ENCODE results near the gene BIRC2. TPM values are rescaled to one million over a fixed set of nuclear protein-coding genes. Genes with fewer than 3 reads are reported as not detected.
A peak's percentile ranks its signal among the peaks of the same experiment; 100 is the strongest.

The BIRC2 gene
- total and polyA plus RNA-seq, 9 of the 15 experiments (the other 6 are each of a cell fraction or from before 2014, with no cell fraction given), result 14.3 to 45.9 (median 20.7) TPM

DNA sequence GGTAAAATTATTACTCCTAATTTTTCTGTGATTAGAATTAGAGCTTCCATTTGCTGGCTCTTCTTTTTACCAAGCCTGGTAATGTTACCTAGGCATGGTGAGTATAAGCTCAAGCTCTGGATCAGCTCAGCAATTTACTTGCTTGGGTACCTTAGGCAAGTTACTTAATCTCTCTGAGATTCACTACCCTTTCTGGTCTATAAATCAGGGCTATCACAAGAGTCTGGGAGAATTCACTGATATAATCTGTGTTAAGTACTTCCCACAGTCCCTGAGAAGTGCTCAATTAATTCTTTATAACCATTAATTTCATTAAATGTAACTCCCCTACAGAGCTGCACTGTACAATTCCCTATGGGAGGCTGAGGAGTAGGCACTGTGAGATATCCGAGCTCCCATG lies 61.3 kb downstream of the BIRC2 start:
- no peak for ATAC-seq
- peaks cover 9% of the 10 kb centered on the region; the same call in 2 of the 3 replicates for H3K36me3 ChIP-seq (ENCODE audit: control insufficient read depth, insufficient read depth, low read length)

DNA sequence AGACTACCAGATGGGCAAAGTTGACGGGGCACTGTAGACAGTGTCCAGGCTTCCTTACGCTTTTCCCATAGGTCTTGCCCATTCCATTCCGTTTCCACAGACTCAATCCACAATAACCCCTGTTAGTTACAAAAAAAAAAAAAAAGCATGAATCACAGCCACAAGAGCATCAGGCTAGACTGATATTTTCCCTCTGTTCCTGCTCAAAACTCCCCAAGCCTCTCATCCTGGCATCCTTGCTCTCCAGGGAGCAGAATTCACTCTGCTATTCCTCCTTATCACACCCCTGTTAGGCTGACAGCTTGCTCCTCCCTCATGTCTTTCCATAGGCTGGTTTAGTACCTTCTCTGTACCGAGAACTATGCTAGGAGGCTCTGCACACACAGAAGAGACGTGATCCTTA lies 63.4 kb downstream of the BIRC2 start:
- Histone ChIP-seq H3K9me3 (replicated peaks; ENCODE audit: control insufficient read depth, insufficient read depth, low read depth, low read length) (no peaks in the 10 kb centered on the region), H3K4me1 (replicated peaks in 1 of 2; ENCODE audit: control insufficient read depth in 2 of 2, insufficient read depth in 2 of 2, low read length in 2 of 2) (peaks cover 0 to 6% of the 10 kb centered on the region in 2 experiments; a peak in 1 of 5 replicates), H3K9me1 (ENCODE audit: control insufficient read depth, insufficient read depth, low read length) (no peaks in the 10 kb centered on the region), H3K4me3 (no peak overlapping the region), H3K27me3 (ENCODE audit: control insufficient read depth in 2 of 2, insufficient read depth in 2 of 2, low read length in 2 of 2) (no peaks in the 10 kb centered on the region), H4K20me1 (replicated peaks; ENCODE audit: control insufficient read depth, insufficient read depth, low read length) (no peaks in the 10 kb centered on the region), H3K36me3 (ENCODE audit: control insufficient read depth, insufficient read depth, low read length) (peaks cover 9% of the 10 kb centered on the region; the same call in 2 of the 3 replicates), H3K4me2 (ENCODE audit: insufficient read depth, low read length) (no peak overlapping the region), H3K9ac (ENCODE audit: insufficient read depth in 1 of 2, low read depth in 2 of 2, low read length in 2 of 2) (no peak overlapping the region; a peak in 1 of 4 replicates), H2AFZ (ENCODE audit: low read depth, low read length) (no peak overlapping the region), H3K79me2 (ENCODE audit: control insufficient read depth, insufficient read depth, low read length) (peaks cover 52% of the 10 kb centered on the region), H3K27ac (ENCODE audit: extremely low read depth, low read depth, low read length) (no peak overlapping the region)
- no TSS peak for BruUV-seq (replicated peaks)
- 61% methylated on average over 5 of the region's 5 CpGs for WGBS (ENCODE audit: insufficient coverage, low coverage, missing lambda C conversion rate)
- POLR2A ChIA-PET, result interaction anchor here (1.9 kb wide), 1 partner anchor 13 kb away, joined by 5 read pairs; no protein-coding TSS in a partner anchor
- peak in 2 of 4 experiments; percentile 20 to 25 for DNase-seq (ENCODE audit: extremely low read depth in 1 of 4, low spot score in 3 of 4)
- no peak for FAIRE-seq
- CTCF ChIA-PET (ENCODE audit: low intra/inter-chr PET ratio), result no interaction called here
- TF ChIP-seq, protein P1, sequence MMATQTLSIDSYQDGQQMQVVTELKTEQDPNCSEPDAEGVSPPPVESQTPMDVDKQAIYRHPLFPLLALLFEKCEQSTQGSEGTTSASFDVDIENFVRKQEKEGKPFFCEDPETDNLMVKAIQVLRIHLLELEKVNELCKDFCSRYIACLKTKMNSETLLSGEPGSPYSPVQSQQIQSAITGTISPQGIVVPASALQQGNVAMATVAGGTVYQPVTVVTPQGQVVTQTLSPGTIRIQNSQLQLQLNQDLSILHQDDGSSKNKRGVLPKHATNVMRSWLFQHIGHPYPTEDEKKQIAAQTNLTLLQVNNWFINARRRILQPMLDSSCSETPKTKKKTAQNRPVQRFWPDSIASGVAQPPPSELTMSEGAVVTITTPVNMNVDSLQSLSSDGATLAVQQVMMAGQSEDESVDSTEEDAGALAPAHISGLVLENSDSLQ (IDR thresholded peaks at IDR 0.05), result 0 out of 2 replicates have a peak, but pooled peaks have one; percentile 27
- TF ChIP-seq DACH1 (IDR thresholded peaks at IDR 0.05; ENCODE audit: partially characterized antibody), result no peak
- TF ChIP-seq SNRNP70 (optimal IDR thresholded peaks at IDR 0.05; ENCODE audit: low read depth, low read length), result no peak
- no peak for TF ChIP-seq ZBED1 (IDR thresholded peaks at IDR 0.05)
- TF ChIP-seq DNMT1 (IDR thresholded peaks at IDR 0.05), result no peak
- in situ Hi-C loops (cut with MboI), result no loop called here
- intact Hi-C loops (cut with micrococcal nuclease), result no loop called here
- ATAC-seq, result peak; percentile 74

More for the DNA sequence above, 61.3 kb downstream of the BIRC2 start:
- ChIA-PET POLR2A (interaction anchor here (0.9 kb wide), 1 partner anchor 68 kb away, joined by 4 read pairs; no protein-coding TSS in a partner anchor), CTCF (ENCODE audit: low intra/inter-chr PET ratio) (no interaction called here)
- no peaks in the 10 kb centered on the region for H3K27me3 ChIP-seq (ENCODE audit: control insufficient read depth in 2 of 2, insufficient read depth in 2 of 2, low read length in 2 of 2)
- no peak overlapping the region for H2AFZ ChIP-seq (ENCODE audit: low read depth, low read length)
- TF ChIP-seq POLR2B (IDR thresholded peaks at IDR 0.05; ENCODE audit: low read depth, partially characterized antibody), result no peak
- TF ChIP-seq PCBP1 (IDR thresholded peaks at IDR 0.05; ENCODE audit: low read depth, low read length, poor library complexity, severe bottlenecking), result no peak
- no peak for TF ChIP-seq GTF2E2 (tag; IDR thresholded peaks at IDR 0.05)
- no peak overlapping the region for H3K27ac ChIP-seq (ENCODE audit: extremely low read depth, low read depth, low read length)
- H3K4me3 ChIP-seq, result no peak overlapping the region
- intact Hi-C loops (cut with micrococcal nuclease) (no loop called here), in situ Hi-C loops (cut with MboI) (no loop called here)
- H3K79me2 ChIP-seq (ENCODE audit: control insufficient read depth, insufficient read depth, low read length), result peaks cover 33% of the 10 kb centered on the region
- H3K9me1 ChIP-seq (ENCODE audit: control insufficient read depth, insufficient read depth, low read length), result no peaks in the 10 kb centered on the region
- no peak overlapping the region for H3K4me2 ChIP-seq (ENCODE audit: insufficient read depth, low read length)
- no TSS peak for BruUV-seq (replicated peaks)
- no peaks in the 10 kb centered on the region for H3K9me3 ChIP-seq (replicated peaks; ENCODE audit: control insufficient read depth, insufficient read depth, low read depth, low read length)
- H4K20me1 ChIP-seq (replicated peaks; ENCODE audit: control insufficient read depth, insufficient read depth, low read length), result no peaks in the 10 kb centered on the region
- FAIRE-seq (no peak), DNase-seq (ENCODE audit: extremely low read depth in 1 of 4, low spot score in 3 of 4) (no peak)
- no peak overlapping the region for H3K9ac ChIP-seq (ENCODE audit: insufficient read depth in 1 of 2, low read depth in 2 of 2, low read length in 2 of 2)
- peaks cover 0 to 6% of the 10 kb centered on the region in 2 experiments; a peak in 1 of 5 replicates for H3K4me1 ChIP-seq (replicated peaks in 1 of 2; ENCODE audit: control insufficient read depth in 2 of 2, insufficient read depth in 2 of 2, low read length in 2 of 2)
- 94% methylated on average over 1 of the region's 1 CpG for WGBS (ENCODE audit: insufficient coverage, low coverage, missing lambda C conversion rate)

All from K562 (cell line).